ENCODE measurements around the gene TBX4.

DNA sequence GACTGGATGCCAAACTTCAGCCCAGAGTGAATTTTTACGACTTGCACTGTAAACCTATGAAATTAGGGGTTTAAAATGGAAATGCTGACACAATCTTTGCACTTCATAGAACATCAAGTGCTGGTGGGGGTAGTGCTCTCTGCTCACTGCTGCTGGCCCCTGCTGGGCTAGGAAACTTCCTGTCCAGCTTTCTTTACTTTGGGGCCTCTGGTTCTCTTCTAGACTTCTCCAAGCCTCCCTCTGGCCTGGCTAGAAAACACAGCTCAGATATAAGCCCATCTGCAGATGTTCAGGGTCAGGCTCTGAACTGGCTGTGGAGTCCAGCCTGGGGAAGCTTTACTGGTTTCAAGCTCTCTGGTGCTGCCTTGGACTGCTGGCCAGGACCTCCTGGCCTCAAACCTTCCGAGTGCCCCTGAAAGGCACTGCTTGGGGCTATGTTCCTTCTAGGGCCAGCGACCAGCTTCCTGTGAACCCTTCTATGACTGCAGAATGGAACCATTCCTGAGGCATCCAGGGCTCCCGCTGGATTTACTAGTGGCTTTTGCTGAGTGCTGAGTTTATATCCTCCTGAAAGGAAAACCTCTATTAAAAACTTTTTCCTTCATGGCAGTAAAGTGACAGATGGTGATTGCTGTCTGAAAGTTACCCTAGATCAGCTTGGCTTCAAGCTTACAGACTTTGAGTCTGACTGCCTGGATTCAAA, 59.4 kb downstream of the TBX4 start:
- no peak for TF ChIP-seq CTCF (IDR thresholded peaks at IDR 0.05)
- TF ChIP-seq EZH2 (IDR thresholded peaks at IDR 0.05), result no peak
- no peak for TF ChIP-seq EZH2phosphoT487 (IDR thresholded peaks at IDR 0.05)
